CD4-positive, alpha-beta T cell treated with Interleukin-12 subunit alpha and Interleukin-12 subunit beta, for 1 hour (primary cell): Measurements from ENCODE around the gene PLEKHH2.

Source experiments
- DNase-seq: peaks from one replicate; pipeline ENCODE4 v3.0.0-alpha.2; 2020

The PLEKHH2 gene

GRCh38 chr2:43764086-43764705 lies 127.1 kb downstream of the PLEKHH2 start:
- DNase-seq, result no peak

GRCh38 chr2:43766006-43766405 lies 128.9 kb downstream of the PLEKHH2 start:
- no peak for DNase-seq

- peak; percentile 80 for DNase-seq
Observed at GRCh38 chr2:43773876-43774613, 137.0 kb downstream of the PLEKHH2 start, which contains the start of gene DYNC2LI1. Gene DYNC2LI1 (plus strand): TSS chr2:43774039. CDS start chr2:43774139, 100 bp downstream.

- no peak for DNase-seq
Observed at GRCh38 chr2:43774617-43775016, 137.6 kb downstream of the PLEKHH2 start.

- no peak for DNase-seq
Observed at GRCh38 chr2:43776324-43776723, 139.3 kb downstream of the PLEKHH2 start.

GRCh38 chr2:43777306-43777926 lies 140.4 kb downstream of the PLEKHH2 start:
- DNase-seq, result no peak

- DNase-seq, result no peak
Observed at GRCh38 chr2:43778233-43778632, 141.2 kb downstream of the PLEKHH2 start.

- no peak for DNase-seq
Observed at GRCh38 chr2:43787895-43788294, 150.8 kb downstream of the PLEKHH2 start.

GRCh38 chr2:43788646-43789045 lies 151.6 kb downstream of the PLEKHH2 start:
- no peak for DNase-seq

GRCh38 chr2:43790147-43790546 lies 153.1 kb downstream of the PLEKHH2 start:
- DNase-seq, result no peak

- no peak for DNase-seq
Observed at GRCh38 chr2:43791035-43791765, 154.1 kb downstream of the PLEKHH2 start.

- DNase-seq, result no peak
Observed at GRCh38 chr2:43792653-43793052, 155.6 kb downstream of the PLEKHH2 start.

GRCh38 chr2:43794956-43795355 lies 157.9 kb downstream of the PLEKHH2 start:
- no peak for DNase-seq

- DNase-seq, result no peak
Observed at GRCh38 chr2:43796206-43796605, 159.1 kb downstream of the PLEKHH2 start.

GRCh38 chr2:43798300-43798699 lies 161.2 kb downstream of the PLEKHH2 start:
- no peak for DNase-seq

- DNase-seq, result no peak
Observed at GRCh38 chr2:43800894-43801293, 163.8 kb downstream of the PLEKHH2 start.

- no peak for DNase-seq
Observed at GRCh38 chr2:43802135-43802534, 165.1 kb downstream of the PLEKHH2 start.

- no peak for DNase-seq
Observed at GRCh38 chr2:43803113-43803512, 166.1 kb downstream of the PLEKHH2 start.

GRCh38 chr2:43806719-43807031 lies 169.6 kb downstream of the PLEKHH2 start:
- no peak for DNase-seq

GRCh38 chr2:43810452-43810851 lies 173.4 kb downstream of the PLEKHH2 start:
- DNase-seq, result no peak

GRCh38 chr2:43810888-43811287 lies 173.8 kb downstream of the PLEKHH2 start:
- no peak for DNase-seq

GRCh38 chr2:43812006-43812405 lies 174.9 kb downstream of the PLEKHH2 start:
- no peak for DNase-seq

- no peak for DNase-seq
Observed at GRCh38 chr2:43812947-43813346, 175.9 kb downstream of the PLEKHH2 start.

GRCh38 chr2:43814711-43815110 lies 177.7 kb downstream of the PLEKHH2 start:
- no peak for DNase-seq
